Neural cell (in vitro differentiated cells): ENCODE results near the gene SPEM3.

ENCODE experiments used
- EP300 ChIP-seq: fragments of 450-650 bp; conservative IDR thresholded peaks from 2 replicates; pipeline ENCODE4 v1.6.1; 2014; ENCODE audit warnings: antibody characterized with exemption, mild to moderate bottlenecking, moderate library complexity; ENCODE audit not compliant: poor library complexity, severe bottlenecking
- EZH2 ChIP-seq: fragments of 200-600, 300-800 bp; shearing (Covaris generic), sonication (generic); IDR thresholded peaks from 2 replicates; pipeline ENCODE4 v1.6.1; 2014; ENCODE audit warnings: antibody characterized with exemption, low read length, borderline replicate concordance, mild to moderate bottlenecking; ENCODE audit not compliant: insufficient read depth, poor library complexity, severe bottlenecking
- MXI1 ChIP-seq: fragments of 450-650 bp; conservative IDR thresholded peaks from 2 replicates; pipeline ENCODE4 v1.6.1; 2014; ENCODE audit warnings: antibody characterized with exemption, mild to moderate bottlenecking; ENCODE audit not compliant: poor library complexity, severe bottlenecking
- POLR2AphosphoS5 ChIP-seq: IDR thresholded peaks from 2 replicates; pipeline ENCODE4 v1.6.1; 2012
- RAD21 ChIP-seq: fragments of 450-650 bp; conservative IDR thresholded peaks from 2 replicates; pipeline ENCODE4 v1.6.1; 2014; ENCODE audit warnings: antibody characterized with exemption, mild to moderate bottlenecking, moderate library complexity
- SMC3 ChIP-seq: fragments of 450-650 bp; conservative IDR thresholded peaks from 2 replicates; pipeline ENCODE4 v1.6.1; 2014; ENCODE audit warnings: antibody characterized with exemption, mild to moderate bottlenecking, moderate library complexity; ENCODE audit not compliant: poor library complexity
- TAF1 ChIP-seq: IDR thresholded peaks from 2 replicates; pipeline ENCODE4 v1.6.1; 2012; ENCODE audit warnings: low read depth
- TF ChIP-seq, protein P1 (sequence below): fragments of 450-650 bp; IDR thresholded peaks from 2 replicates; pipeline ENCODE4 v1.5.1; 2014; ENCODE audit warnings: antibody characterized with exemption, mild to moderate bottlenecking, moderate library complexity; ENCODE audit not compliant: poor library complexity, severe bottlenecking
- TF ChIP-seq, protein P2 (sequence below): IDR thresholded peaks from 2 replicates; pipeline ENCODE4 v1.6.1; 2012; ENCODE audit warnings: borderline replicate concordance

DNA sequence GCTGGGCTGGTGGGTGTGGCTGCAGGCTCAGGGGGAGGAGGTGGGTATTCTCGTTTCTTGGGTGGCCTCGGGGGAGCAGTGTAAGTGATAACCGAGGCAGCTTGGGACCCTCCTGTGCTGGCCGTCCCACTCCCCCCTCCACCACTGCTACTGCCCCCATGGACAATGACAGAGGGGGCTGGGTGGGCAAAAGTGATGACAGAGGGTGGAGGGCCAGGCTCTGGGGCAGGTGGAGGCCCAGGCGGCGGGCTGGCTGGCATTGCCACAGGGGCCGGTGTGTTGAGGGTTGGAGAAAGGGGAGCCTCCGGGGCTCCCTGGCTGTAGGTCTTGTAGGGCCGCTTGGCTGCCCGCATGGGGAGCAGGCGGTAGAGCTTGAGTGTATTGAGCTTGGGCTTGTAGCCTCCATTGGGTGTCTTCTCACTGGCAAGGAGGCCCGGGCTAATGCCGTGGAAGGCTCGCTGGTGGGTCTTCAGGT is 34.8 kb downstream of the SPEM3 start:
- TF ChIP-seq, protein P1, sequence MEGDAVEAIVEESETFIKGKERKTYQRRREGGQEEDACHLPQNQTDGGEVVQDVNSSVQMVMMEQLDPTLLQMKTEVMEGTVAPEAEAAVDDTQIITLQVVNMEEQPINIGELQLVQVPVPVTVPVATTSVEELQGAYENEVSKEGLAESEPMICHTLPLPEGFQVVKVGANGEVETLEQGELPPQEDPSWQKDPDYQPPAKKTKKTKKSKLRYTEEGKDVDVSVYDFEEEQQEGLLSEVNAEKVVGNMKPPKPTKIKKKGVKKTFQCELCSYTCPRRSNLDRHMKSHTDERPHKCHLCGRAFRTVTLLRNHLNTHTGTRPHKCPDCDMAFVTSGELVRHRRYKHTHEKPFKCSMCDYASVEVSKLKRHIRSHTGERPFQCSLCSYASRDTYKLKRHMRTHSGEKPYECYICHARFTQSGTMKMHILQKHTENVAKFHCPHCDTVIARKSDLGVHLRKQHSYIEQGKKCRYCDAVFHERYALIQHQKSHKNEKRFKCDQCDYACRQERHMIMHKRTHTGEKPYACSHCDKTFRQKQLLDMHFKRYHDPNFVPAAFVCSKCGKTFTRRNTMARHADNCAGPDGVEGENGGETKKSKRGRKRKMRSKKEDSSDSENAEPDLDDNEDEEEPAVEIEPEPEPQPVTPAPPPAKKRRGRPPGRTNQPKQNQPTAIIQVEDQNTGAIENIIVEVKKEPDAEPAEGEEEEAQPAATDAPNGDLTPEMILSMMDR = no peak
- TF ChIP-seq, protein P2, sequence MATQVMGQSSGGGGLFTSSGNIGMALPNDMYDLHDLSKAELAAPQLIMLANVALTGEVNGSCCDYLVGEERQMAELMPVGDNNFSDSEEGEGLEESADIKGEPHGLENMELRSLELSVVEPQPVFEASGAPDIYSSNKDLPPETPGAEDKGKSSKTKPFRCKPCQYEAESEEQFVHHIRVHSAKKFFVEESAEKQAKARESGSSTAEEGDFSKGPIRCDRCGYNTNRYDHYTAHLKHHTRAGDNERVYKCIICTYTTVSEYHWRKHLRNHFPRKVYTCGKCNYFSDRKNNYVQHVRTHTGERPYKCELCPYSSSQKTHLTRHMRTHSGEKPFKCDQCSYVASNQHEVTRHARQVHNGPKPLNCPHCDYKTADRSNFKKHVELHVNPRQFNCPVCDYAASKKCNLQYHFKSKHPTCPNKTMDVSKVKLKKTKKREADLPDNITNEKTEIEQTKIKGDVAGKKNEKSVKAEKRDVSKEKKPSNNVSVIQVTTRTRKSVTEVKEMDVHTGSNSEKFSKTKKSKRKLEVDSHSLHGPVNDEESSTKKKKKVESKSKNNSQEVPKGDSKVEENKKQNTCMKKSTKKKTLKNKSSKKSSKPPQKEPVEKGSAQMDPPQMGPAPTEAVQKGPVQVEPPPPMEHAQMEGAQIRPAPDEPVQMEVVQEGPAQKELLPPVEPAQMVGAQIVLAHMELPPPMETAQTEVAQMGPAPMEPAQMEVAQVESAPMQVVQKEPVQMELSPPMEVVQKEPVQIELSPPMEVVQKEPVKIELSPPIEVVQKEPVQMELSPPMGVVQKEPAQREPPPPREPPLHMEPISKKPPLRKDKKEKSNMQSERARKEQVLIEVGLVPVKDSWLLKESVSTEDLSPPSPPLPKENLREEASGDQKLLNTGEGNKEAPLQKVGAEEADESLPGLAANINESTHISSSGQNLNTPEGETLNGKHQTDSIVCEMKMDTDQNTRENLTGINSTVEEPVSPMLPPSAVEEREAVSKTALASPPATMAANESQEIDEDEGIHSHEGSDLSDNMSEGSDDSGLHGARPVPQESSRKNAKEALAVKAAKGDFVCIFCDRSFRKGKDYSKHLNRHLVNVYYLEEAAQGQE = no peak
- TF ChIP-seq EZH2 (no peak), EP300 (no peak), MXI1 (no peak), POLR2AphosphoS5 (no peak), SMC3 (no peak), TAF1 (no peak), RAD21 (no peak)
